GM12873 (cell line): Measurements from ENCODE around the gene NPAS3.

Source experiments
- CTCF ChIP-seq: IDR thresholded peaks from 2 replicates; pipeline ENCODE4 v1.5.1; 2012; ENCODE audit warnings: low read depth, mild to moderate bottlenecking, moderate library complexity, low read length, control low read depth; ENCODE audit not compliant: insufficient read depth; ENCODE audit errors: missing control alignments

Gene NPAS3

DNA sequence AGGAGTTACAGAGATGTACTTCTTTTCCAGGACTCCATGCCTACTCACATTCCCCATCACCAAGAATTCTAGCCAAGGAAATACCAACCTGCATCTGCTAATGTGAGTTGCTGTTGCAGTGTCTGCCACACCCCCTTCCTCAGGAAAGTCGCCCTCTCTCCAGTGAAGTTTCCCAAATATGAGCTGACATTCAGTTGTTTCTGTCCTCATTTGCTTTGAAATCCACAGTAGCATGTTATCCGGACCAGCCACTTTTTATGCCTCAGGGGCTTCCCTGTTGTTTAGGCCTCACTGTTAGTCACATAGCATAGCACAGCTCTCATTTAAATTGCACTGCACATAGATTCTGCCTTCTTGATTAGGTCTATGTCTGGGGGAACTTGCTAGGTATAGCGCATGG, 799.8 kb downstream of the NPAS3 start:
- TF ChIP-seq CTCF, result no peak

DNA sequence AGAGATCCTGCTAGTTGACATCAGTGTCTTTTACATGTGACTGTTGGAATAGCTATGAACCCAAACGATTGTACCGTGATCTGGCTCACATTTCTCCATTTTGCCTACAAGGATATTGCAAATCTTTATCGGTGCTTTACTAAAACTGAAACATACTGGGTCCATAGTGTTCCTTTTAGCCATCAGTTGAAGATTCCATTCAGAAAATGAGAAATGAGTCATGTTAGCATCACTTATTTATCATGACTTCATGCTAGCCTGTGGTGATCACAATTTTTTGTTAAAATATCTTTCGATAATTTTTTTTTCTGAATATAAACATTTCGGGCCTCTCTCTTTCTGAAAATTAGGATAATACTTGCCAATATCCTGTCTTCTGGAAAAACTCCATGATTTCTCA, 801.9 kb downstream of the NPAS3 start:
- no peak for TF ChIP-seq CTCF

DNA sequence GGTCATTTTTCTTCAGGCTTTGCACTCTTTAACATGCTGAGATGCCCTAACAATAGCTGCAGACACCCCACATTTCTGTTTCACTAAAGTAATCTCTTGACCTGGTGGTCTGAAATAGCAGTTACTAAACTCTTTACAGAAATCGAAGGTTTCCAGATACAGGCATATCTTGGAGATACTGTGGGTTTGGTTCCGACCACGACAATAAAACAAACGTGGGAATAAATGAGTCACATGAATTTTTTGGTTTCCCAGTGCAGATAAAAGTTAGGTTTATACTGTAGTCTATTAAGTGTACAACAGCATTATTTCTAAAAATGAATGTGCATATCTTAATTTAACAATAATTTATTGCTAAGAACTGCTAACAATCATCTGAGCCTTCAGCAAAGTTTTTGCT, 803.5 kb downstream of the NPAS3 start:
- no peak for TF ChIP-seq CTCF

DNA sequence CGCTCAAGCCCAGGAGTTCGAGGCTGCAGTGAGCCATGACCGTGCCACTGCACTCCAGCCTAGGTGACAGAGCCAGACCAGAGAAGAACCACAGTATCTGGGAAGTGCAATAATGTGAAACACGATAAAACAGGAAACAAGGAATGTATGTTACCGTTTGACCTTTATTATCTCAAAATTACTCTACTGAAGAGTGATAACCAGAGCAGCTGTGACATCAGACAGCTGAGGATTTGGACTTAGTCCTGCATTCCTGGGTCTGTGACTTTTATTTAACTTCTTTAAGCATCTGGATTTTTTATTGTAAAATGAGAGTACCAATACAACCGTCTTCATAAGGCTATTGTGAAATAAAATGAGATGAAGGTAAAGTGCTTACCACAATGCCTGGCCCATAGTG, 806.5 kb downstream of the NPAS3 start:
- TF ChIP-seq CTCF, result no peak

- no peak for TF ChIP-seq CTCF
Measured at GRCh38 chr14:33747749-33748148, 809.1 kb downstream of the NPAS3 start.

DNA sequence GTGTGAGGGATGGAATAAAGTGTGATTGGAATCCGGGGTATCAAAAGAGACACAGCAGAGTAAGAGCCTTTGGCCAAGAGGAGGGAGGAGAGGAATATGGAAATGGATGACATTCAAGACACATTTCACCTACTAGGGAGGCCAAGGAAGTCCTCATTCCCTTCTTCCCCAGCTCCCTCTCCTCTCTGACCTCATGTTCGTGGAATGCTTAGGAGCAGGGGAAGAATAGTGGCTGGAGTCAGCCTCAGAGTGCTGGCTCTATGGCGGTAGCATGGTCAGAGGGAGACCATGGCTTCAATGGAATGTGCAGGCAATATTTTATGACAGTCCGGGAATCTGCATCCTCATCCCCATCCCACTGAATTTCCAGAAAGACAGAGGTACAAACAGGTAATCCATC, 815.6 kb downstream of the NPAS3 start:
- TF ChIP-seq CTCF, result no peak

DNA sequence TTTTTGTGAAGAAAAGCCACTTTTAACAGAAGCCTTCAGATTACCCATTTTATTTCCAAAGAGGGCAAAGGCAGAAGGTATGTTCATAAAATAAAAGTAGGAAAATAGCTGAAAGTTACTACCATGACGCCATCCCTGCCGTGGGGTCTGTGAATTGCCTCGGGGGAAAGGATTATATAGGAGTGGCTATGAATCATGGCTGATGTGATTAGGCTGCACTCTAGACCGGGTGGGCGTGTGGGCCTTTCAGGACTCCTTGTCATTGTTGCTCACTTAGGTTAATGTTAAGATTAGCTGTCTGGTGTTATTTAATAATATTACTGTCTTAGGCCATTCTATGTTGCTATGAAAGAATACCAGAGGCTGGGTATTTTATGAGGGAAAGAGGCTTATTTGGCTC, 816.7 kb downstream of the NPAS3 start:
- TF ChIP-seq CTCF, result no peak

DNA sequence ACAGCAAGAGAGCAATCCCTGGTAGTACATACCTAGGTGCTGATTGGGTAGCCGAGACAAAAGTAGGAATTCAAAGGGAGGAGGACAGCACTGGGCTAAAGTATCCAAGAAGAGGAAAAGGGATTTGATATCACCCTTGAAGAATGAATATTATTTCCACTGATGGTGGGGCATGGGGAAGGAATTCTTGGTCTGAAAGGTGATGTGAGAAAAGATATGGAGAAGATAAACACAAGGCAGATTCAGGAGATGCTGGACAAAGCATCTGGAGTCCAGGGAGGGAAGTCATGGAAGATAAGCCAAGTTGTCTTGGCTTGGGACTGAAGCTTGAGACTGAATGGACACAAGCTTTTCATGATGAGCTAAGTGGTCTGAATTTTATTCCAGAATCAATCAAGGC, 818.2 kb downstream of the NPAS3 start:
- no peak for TF ChIP-seq CTCF
